ENCODE results near the gene FKBP1C. TPM values are rescaled to one million over a fixed set of nuclear protein-coding genes. Genes with fewer than 3 reads are reported as not detected.
"Not testable (repeated sequence)": the region's sequence is repeated elsewhere in the genome, so short reads cannot be mapped to it uniquely, and the experiment has no call there.

The FKBP1C gene
- total RNA-seq, 1 experiment from 2014 or later, result 0.45 TPM

- not testable (repeated sequence) for H3K9me3 ChIP-seq (replicated peaks); H3K4me1 ChIP-seq; H3K36me3 ChIP-seq; H3K27ac ChIP-seq; H3K4me3 ChIP-seq; H3K27me3 ChIP-seq; DNase-seq
Measured at GRCh38 chr6:63230511-63230910, 19.2 kb downstream of the FKBP1C start.

GRCh38 chr6:63236398-63236817, 25.1 kb downstream of the FKBP1C start:
- DNase-seq, result no peak
- H3K27ac ChIP-seq, result no peak overlapping the region
- H3K4me3 ChIP-seq, result no peak overlapping the region
- H3K4me1 ChIP-seq, result no peaks in the 10 kb centered on the region
- H3K9me3 ChIP-seq (replicated peaks), result no peaks in the 10 kb centered on the region
- no peaks in the 10 kb centered on the region for H3K27me3 ChIP-seq
- no peaks in the 10 kb centered on the region for H3K36me3 ChIP-seq

GRCh38 chr6:63245420-63245819, 34.2 kb downstream of the FKBP1C start:
- Histone ChIP-seq H3K4me1 (no peaks in the 10 kb centered on the region), H3K9me3 (replicated peaks) (no peaks in the 10 kb centered on the region)
- DNase-seq, result no peak

GRCh38 chr6:63245909-63246308, 34.6 kb downstream of the FKBP1C start:
- Histone ChIP-seq H3K9me3 (replicated peaks) (no peaks in the 10 kb centered on the region), H3K4me1 (no peaks in the 10 kb centered on the region), H3K27me3 (no peaks in the 10 kb centered on the region), H3K36me3 (no peaks in the 10 kb centered on the region), H3K27ac (no peak overlapping the region), H3K4me3 (no peak overlapping the region)
- no peak for DNase-seq

More at GRCh38 chr6:63245420-63245819, 34.2 kb downstream of the FKBP1C start:
- no peak overlapping the region for H3K27ac ChIP-seq
- no peak overlapping the region for H3K4me3 ChIP-seq
- no peaks in the 10 kb centered on the region for H3K27me3 ChIP-seq
- no peaks in the 10 kb centered on the region for H3K36me3 ChIP-seq

GRCh38 chr6:63246581-63246980, 35.3 kb downstream of the FKBP1C start:
- Histone ChIP-seq H3K36me3 (no peaks in the 10 kb centered on the region), H3K27me3 (no peaks in the 10 kb centered on the region), H3K9me3 (replicated peaks) (no peaks in the 10 kb centered on the region), H3K27ac (no peak overlapping the region), H3K4me3 (no peak overlapping the region), H3K4me1 (no peaks in the 10 kb centered on the region)
- no peak for DNase-seq

- no peaks in the 10 kb centered on the region for H3K36me3 ChIP-seq
- no peaks in the 10 kb centered on the region for H3K9me3 ChIP-seq (replicated peaks)
- no peaks in the 10 kb centered on the region for H3K27me3 ChIP-seq
- no peak overlapping the region for H3K4me3 ChIP-seq
- no peak for DNase-seq
- H3K4me1 ChIP-seq, result no peaks in the 10 kb centered on the region
- H3K27ac ChIP-seq, result no peak overlapping the region
Measured at GRCh38 chr6:63249875-63250482, 38.7 kb downstream of the FKBP1C start.

GRCh38 chr6:63259153-63259552, 47.9 kb downstream of the FKBP1C start:
- no peaks in the 10 kb centered on the region for H3K9me3 ChIP-seq (replicated peaks)
- DNase-seq, result no peak
- no peaks in the 10 kb centered on the region for H3K4me1 ChIP-seq
- H3K4me3 ChIP-seq, result no peak overlapping the region
- H3K27ac ChIP-seq, result no peak overlapping the region
- H3K27me3 ChIP-seq, result no peaks in the 10 kb centered on the region
- H3K36me3 ChIP-seq, result no peaks in the 10 kb centered on the region

- no peak overlapping the region for H3K27ac ChIP-seq
- no peaks in the 10 kb centered on the region for H3K4me1 ChIP-seq
Measured at GRCh38 chr6:63261820-63262219, 50.6 kb downstream of the FKBP1C start.

More at GRCh38 chr6:63261820-63262219, 50.6 kb downstream of the FKBP1C start:
- Histone ChIP-seq H3K27me3 (no peaks in the 10 kb centered on the region), H3K9me3 (replicated peaks) (no peaks in the 10 kb centered on the region), H3K4me3 (no peak overlapping the region), H3K36me3 (no peaks in the 10 kb centered on the region)
- DNase-seq, result no peak

Other genes with a start within 250 kb of the FKBP1C start
- gene LGSN, start 108.5 kb downstream of the FKBP1C start, total RNA-seq (2014; rRNA removed; shearing (Covaris generic)), result not detected in 2 replicates

Measured in SJCRH30 (cell line).